ENCODE results near the gene CPNE6. TPM values are rescaled to one million over a fixed set of nuclear protein-coding genes. Genes with fewer than 3 reads are reported as not detected.
"Not testable (repeated sequence)": the region's sequence is repeated elsewhere in the genome, so short reads cannot be mapped to it uniquely, and the experiment has no call there.

CPNE6 gene
- polyA plus RNA-seq, 2 of the 4 experiments (the other 2 are of a cell fraction), result not detected

DNA sequence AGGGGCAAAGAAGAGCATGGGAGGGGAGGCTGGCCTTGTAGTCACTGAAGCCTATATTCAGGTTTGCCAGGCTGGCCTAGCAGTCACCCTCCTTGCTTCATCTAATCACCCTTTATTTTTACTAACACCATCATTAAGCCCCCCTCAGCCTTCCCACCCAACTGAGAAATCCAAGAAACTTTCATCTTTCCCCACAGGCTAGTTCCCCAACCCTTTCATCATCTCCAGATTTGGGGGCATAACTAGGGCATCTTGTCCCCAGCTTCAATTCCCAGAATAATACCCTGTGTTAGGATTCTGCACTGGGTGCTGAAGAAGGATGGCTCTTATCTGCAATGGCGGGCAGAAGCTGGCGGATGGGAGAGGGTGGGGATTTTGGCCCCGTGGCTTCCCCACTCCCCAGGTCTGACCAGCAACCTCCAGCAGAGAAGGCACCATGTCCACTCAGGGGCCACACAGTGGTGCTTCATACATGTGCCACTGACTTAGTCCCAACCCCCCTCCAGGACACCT is 29.7 kb downstream of the CPNE6 start:
- Histone ChIP-seq H3K4me1 (no peaks in the 10 kb centered on the region; the same call in 2 of the 3 replicates), H3K4me2 (no peak overlapping the region), H3K9me3 (no peaks in the 10 kb centered on the region), H3K27ac (no peak overlapping the region), H3K4me3 (no peak overlapping the region)
- FAIRE-seq, result no peak
- ChIA-PET POLR2A (interaction anchor here (5.6 kb wide), 1 partner anchor 13 kb away, joined by 26 read pairs; the partner anchor contains the start of genes DCAF11 and NRL), CTCF (interaction anchor here (3.1 to 13.3 kb wide), 4 partner anchors 4 to 40 kb away, joined by 11 to 244 read pairs (median 225); partner anchors contain the start of genes DCAF11, NRL and PCK2)
- DNase-seq (ENCODE audit: low read depth in 1 of 2, low spot score in 1 of 2), result no peak
- ATAC-seq, result no peak
- no peak for TF ChIP-seq ESRRA (IDR thresholded peaks at IDR 0.05; ENCODE audit: borderline replicate concordance, low read length)
- TF ChIP-seq HOXB13 (CRISPR knock-in tag; IDR thresholded peaks at IDR 0.05; ENCODE audit: low read depth), result no peak
- TF ChIP-seq, protein P1, sequence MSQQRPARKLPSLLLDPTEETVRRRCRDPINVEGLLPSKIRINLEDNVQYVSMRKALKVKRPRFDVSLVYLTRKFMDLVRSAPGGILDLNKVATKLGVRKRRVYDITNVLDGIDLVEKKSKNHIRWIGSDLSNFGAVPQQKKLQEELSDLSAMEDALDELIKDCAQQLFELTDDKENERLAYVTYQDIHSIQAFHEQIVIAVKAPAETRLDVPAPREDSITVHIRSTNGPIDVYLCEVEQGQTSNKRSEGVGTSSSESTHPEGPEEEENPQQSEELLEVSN (IDR thresholded peaks at IDR 0.05; ENCODE audit: borderline replicate concordance, low read depth), result no peak
- no peak for TF ChIP-seq CEBPB (IDR thresholded peaks at IDR 0.05)
- TF ChIP-seq MAFK (IDR thresholded peaks at IDR 0.05; ENCODE audit: partially characterized antibody), result no peak
- WGBS (ENCODE audit: missing lambda C conversion rate), result 90% methylated on average over 3 of the region's 3 CpGs

DNA sequence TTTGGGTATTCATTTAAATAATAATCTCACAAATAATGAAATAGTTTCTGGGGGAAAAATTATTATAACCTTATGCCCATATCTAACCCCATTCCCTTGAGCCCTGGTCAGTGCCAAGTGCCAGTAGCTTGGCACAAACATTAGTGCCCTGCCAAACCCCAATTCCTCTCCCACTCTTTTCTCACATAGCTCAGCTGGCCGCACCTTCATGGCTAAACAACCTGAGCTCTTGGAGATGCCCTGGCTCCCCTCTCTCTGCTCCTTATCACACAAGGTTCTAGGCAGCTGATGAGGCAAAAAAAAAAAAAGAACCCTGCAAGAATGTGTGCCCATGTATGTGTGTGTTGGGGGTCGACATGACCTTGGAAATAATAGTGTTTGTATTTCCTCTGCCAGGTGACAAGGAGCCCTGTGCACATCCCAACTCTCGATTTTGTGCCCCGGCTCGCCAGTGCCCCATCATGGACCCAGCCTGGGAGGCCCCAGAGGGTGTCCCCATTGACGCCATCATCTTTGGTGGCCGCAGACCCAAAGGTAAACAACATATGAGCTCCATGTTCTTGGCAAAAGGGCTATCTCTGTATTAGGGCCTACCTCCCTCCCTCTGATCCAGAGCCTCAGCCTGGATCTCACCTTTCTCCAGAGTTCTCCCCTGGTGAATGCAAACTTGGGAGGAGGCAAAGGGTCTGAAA is 31.1 kb downstream of the CPNE6 start:
- ChIA-PET POLR2A (interaction anchor here (1.8 to 5.6 kb wide), 2 partner anchors 8 to 12 kb away, joined by 7 to 26 read pairs; partner anchors contain the start of genes DCAF11, NRL and PCK2), CTCF (interaction anchor here (1.2 to 13.3 kb wide), 6 partner anchors 7 to 58 kb away, joined by 3 to 244 read pairs (median 8); partner anchors contain the start of genes DCAF11, IRF9, NRL and PCK2)
- 86% methylated on average over 7 of the region's 7 CpGs for WGBS (ENCODE audit: missing lambda C conversion rate)

DNA sequence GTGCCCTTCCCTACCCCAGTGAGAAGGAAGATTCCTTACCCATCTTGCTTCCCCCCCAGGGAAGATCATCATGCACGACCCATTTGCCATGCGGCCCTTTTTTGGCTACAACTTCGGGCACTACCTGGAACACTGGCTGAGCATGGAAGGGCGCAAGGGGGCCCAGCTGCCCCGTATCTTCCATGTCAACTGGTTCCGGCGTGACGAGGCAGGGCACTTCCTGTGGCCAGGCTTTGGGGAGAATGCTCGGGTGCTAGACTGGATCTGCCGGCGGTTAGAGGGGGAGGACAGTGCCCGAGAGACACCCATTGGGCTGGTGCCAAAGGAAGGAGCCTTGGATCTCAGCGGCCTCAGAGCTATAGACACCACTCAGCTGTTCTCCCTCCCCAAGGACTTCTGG is 32.1 kb downstream of the CPNE6 start:
- DNase-seq (ENCODE audit: low read depth in 1 of 2, low spot score in 1 of 2), result no peak
- no peaks in the 10 kb centered on the region for H3K9me3 ChIP-seq
- TF ChIP-seq, protein P1 (IDR thresholded peaks at IDR 0.05; ENCODE audit: borderline replicate concordance, low read depth), result no peak
- TF ChIP-seq HOXB13 (CRISPR knock-in tag; IDR thresholded peaks at IDR 0.05; ENCODE audit: low read depth) (no peak), CHD2 (IDR thresholded peaks at IDR 0.05; ENCODE audit: low read length, partially characterized antibody) (no peak), EP300 (IDR thresholded peaks at IDR 0.05) (no peak), GATA3 (IDR thresholded peaks at IDR 0.05; ENCODE audit: borderline replicate concordance) (no peak), HEYL (CRISPR knock-in tag; IDR thresholded peaks at IDR 0.05) (no peak), HDAC2 (IDR thresholded peaks at IDR 0.05) (no peak), CHD4 (IDR thresholded peaks at IDR 0.05; ENCODE audit: borderline replicate concordance) (no peak), RFX5 (IDR thresholded peaks at IDR 0.05) (no peak), NFE2L2 (conservative IDR thresholded peaks at IDR 0.05; ENCODE audit: low read length) (no peak), NPAS2 (CRISPR knock-in tag; IDR thresholded peaks at IDR 0.05; ENCODE audit: borderline replicate concordance) (no peak), RCOR1 (IDR thresholded peaks at IDR 0.05; ENCODE audit: low read depth, low read length) (no peak), TFCP2L1 (CRISPR knock-in tag; IDR thresholded peaks at IDR 0.05) (no peak), CBX2 (IDR thresholded peaks at IDR 0.05; ENCODE audit: borderline replicate concordance, low read depth) (no peak), TP53 (CRISPR knock-in tag; IDR thresholded peaks at IDR 0.05) (no peak), NR3C1 (IDR thresholded peaks at IDR 0.05) (no peak)
- TF ChIP-seq, protein P2, sequence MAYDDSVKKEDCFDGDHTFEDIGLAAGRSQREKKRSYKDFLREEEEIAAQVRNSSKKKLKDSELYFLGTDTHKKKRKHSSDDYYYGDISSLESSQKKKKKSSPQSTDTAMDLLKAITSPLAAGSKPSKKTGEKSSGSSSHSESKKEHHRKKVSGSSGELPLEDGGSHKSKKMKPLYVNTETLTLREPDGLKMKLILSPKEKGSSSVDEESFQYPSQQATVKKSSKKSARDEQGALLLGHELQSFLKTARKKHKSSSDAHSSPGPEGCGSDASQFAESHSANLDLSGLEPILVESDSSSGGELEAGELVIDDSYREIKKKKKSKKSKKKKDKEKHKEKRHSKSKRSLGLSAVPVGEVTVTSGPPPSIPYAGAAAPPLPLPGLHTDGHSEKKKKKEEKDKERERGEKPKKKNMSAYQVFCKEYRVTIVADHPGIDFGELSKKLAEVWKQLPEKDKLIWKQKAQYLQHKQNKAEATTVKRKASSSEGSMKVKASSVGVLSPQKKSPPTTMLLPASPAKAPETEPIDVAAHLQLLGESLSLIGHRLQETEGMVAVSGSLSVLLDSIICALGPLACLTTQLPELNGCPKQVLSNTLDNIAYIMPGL (CRISPR knock-in tag; IDR thresholded peaks at IDR 0.05; ENCODE audit: borderline replicate concordance), result no peak

More for the DNA sequence above, 31.1 kb downstream of the CPNE6 start:
- Histone ChIP-seq H3K4me2 (no peak overlapping the region), H3K4me1 (no peaks in the 10 kb centered on the region), H3K4me3 (no peak overlapping the region), H3K9me3 (no peaks in the 10 kb centered on the region), H3K27ac (no peak overlapping the region)
- no peak for DNase-seq (ENCODE audit: low read depth in 1 of 2, low spot score in 1 of 2)
- TF ChIP-seq CBX2 (IDR thresholded peaks at IDR 0.05; ENCODE audit: borderline replicate concordance, low read depth) (no peak), CEBPB (IDR thresholded peaks at IDR 0.05) (no peak), HOXA7 (CRISPR knock-in tag; IDR thresholded peaks at IDR 0.05) (no peak), PHF8 (IDR thresholded peaks at IDR 0.05; ENCODE audit: borderline replicate concordance, low read depth) (no peak), RFX5 (IDR thresholded peaks at IDR 0.05) (no peak)
- TF ChIP-seq, protein P3, sequence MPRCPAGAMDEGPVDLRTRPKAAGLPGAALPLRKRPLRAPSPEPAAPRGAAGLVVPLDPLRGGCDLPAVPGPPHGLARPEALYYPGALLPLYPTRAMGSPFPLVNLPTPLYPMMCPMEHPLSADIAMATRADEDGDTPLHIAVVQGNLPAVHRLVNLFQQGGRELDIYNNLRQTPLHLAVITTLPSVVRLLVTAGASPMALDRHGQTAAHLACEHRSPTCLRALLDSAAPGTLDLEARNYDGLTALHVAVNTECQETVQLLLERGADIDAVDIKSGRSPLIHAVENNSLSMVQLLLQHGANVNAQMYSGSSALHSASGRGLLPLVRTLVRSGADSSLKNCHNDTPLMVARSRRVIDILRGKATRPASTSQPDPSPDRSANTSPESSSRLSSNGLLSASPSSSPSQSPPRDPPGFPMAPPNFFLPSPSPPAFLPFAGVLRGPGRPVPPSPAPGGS (IDR thresholded peaks at IDR 0.05), result no peak
- no peak for ATAC-seq
- no peak for FAIRE-seq

DNA sequence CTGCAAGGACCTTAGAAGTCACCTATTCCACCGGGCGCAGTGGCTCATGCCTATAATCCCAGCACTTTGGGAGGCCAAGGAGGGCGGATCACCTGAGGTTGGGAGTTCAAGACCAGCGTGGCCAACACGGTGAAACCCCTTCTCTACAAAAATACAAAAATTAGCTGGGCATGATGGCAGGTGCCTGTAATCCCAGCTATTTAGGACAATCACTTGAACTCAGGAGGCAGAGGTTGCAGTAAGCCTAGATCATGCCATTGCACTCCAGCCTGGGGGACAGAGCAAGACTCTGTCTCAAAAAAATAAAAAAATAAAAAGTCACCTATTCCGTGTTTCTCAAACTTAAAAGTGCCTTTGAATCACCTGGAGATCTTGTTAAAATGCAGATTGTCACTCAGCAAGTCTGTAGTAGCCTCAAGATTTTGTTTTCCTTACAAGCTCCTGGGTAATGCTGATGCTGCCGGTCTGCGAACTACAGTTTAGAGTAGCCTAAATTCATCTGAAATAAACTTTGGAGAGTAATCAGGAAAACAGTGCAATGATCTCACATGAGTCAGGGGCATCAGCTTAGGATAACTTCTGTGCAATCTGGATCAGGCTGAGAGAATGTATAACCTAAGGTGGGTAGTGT is 34.4 kb downstream of the CPNE6 start:
- not testable (repeated sequence) for H3K27ac ChIP-seq; H3K9me3 ChIP-seq; H3K4me2 ChIP-seq; FAIRE-seq; H3K4me3 ChIP-seq; H3K4me1 ChIP-seq; DNase-seq (ENCODE audit: low read depth in 1 of 2, low spot score in 1 of 2); ATAC-seq
- CTCF ChIA-PET, result interaction anchor here (0.6 to 13.3 kb wide), 8 partner anchors 10 to 91 kb away, joined by 3 to 244 read pairs (median 6); partner anchors contain the start of genes IRF9 and PCK2
- WGBS (ENCODE audit: missing lambda C conversion rate), result 89% methylated on average over 8 of the region's 8 CpGs
- POLR2A ChIA-PET, result interaction anchor here (5.6 to 6.1 kb wide), 2 partner anchors 9 to 12 kb away, joined by 26 to 38 read pairs; partner anchors contain the start of genes DCAF11, NRL and PCK2

More for the DNA sequence above, 32.1 kb downstream of the CPNE6 start:
- FAIRE-seq (no peak), ATAC-seq (no peak)
- CTCF ChIA-PET, result interaction anchor here (1.2 to 13.3 kb wide), 7 partner anchors 8 to 57 kb away, joined by 3 to 244 read pairs (median 5); partner anchors contain the start of genes DCAF11, IRF9, NRL and PCK2
- Histone ChIP-seq H3K4me1 (peaks cover under 1% of the 10 kb centered on the region; the same call in 1 of the 3 replicates), H3K4me3 (no peak overlapping the region), H3K4me2 (no peak overlapping the region), H3K27ac (no peak overlapping the region)
- WGBS (ENCODE audit: missing lambda C conversion rate), result 90% methylated on average over 13 of the region's 13 CpGs
- POLR2A ChIA-PET, result interaction anchor here (1.8 to 5.6 kb wide), 2 partner anchors 9 to 11 kb away, joined by 7 to 26 read pairs; partner anchors contain the start of genes DCAF11, NRL and PCK2

Data from A549 (cell line).